Mesothelial cell of epicardium (in vitro differentiated cells): ENCODE measurements around the gene RPUSD4. TPM values are rescaled to one million over a fixed set of nuclear protein-coding genes. Genes with fewer than 3 reads are reported as not detected.

Experiments used
- DNase-seq, 2 experiments: peaks; one replicate each; pipeline ENCODE4 v3.0.0; 2021; ENCODE audit warnings: low spot score in 2 of 2; ENCODE audit not compliant: unreplicated experiment in 2 of 2
- H3K27ac Mint-ChIP-seq: 2 replicates; pipeline ENCODE4 v1.8.0; 2021; ENCODE audit warnings: mixed read lengths
- H3K27me3 Mint-ChIP-seq: 2 replicates; pipeline ENCODE4 v1.8.0; 2021; ENCODE audit warnings: low read depth, mixed read lengths
- H3K36me3 Mint-ChIP-seq: 2 replicates; pipeline ENCODE4 v1.8.0; 2021; ENCODE audit warnings: mixed read lengths
- H3K4me1 Mint-ChIP-seq: 2 replicates; pipeline ENCODE4 v1.8.0; 2021; ENCODE audit warnings: mixed read lengths
- H3K4me3 Mint-ChIP-seq: 2 replicates; pipeline ENCODE4 v1.8.0; 2021; ENCODE audit warnings: mild to moderate bottlenecking, moderate library complexity, mixed read lengths
- H3K9me3 Mint-ChIP-seq: 2 replicates; pipeline ENCODE4 v1.8.0; 2021; ENCODE audit warnings: mixed read lengths
- CTCF ChIP-seq: fragments of 200-600 bp; sonication (generic); IDR thresholded peaks from one replicate; pipeline ENCODE4 v1.5.0; 2021; ENCODE audit warnings: antibody characterized with exemption; ENCODE audit not compliant: unreplicated experiment
- total RNA-seq: library from RNA; stranded (reverse); gene quantifications from 3 replicates; pipeline ENCODE4 v1.2.1, GENCODE V29; 2021

RPUSD4 gene
- total RNA-seq, 1 donor from 2014 or later: 41.6 TPM

- no peak for DNase-seq
- Mint-ChIP-seq H3K36me3 (no peaks in the 10 kb centered on the region), H3K27me3 (no peaks in the 10 kb centered on the region), H3K4me3 (no peak overlapping the region), H3K27ac (peak overlapping the region; percentile 92), H3K9me3 (no peaks in the 10 kb centered on the region), H3K4me1 (peaks cover 50% of the 10 kb centered on the region)
- no peak for TF ChIP-seq CTCF
These were observed 49.0 kb downstream of the RPUSD4 start for GRCh38 chr11:126162306-126163030.

GRCh38 chr11:126161023-126161391 lies 50.4 kb downstream of the RPUSD4 start:
- no peak for DNase-seq
- H3K4me3 Mint-ChIP-seq: no peak overlapping the region
- peak overlapping the region; percentile 78 for H3K27ac Mint-ChIP-seq
- no peaks in the 10 kb centered on the region for H3K27me3 Mint-ChIP-seq
- H3K9me3 Mint-ChIP-seq: no peaks in the 10 kb centered on the region
- peaks cover 36% of the 10 kb centered on the region for H3K4me1 Mint-ChIP-seq
- no peaks in the 10 kb centered on the region for H3K36me3 Mint-ChIP-seq
- no peak for TF ChIP-seq CTCF

- Mint-ChIP-seq H3K27me3 (no peaks in the 10 kb centered on the region), H3K27ac (peak overlapping the region; percentile 78), H3K9me3 (no peaks in the 10 kb centered on the region), H3K4me3 (no peak overlapping the region), H3K4me1 (peaks cover 31% of the 10 kb centered on the region), H3K36me3 (no peaks in the 10 kb centered on the region)
- DNase-seq: no peak
- TF ChIP-seq CTCF: no peak
These were observed 51.0 kb downstream of the RPUSD4 start for GRCh38 chr11:126160345-126161022.

GRCh38 chr11:126159719-126160344 lies 51.6 kb downstream of the RPUSD4 start:
- H3K4me3 Mint-ChIP-seq: no peak overlapping the region
- H3K36me3 Mint-ChIP-seq: no peaks in the 10 kb centered on the region
- H3K9me3 Mint-ChIP-seq: no peaks in the 10 kb centered on the region
- peaks cover 27% of the 10 kb centered on the region for H3K4me1 Mint-ChIP-seq
- DNase-seq: no peak
- H3K27me3 Mint-ChIP-seq: no peaks in the 10 kb centered on the region
- no peak overlapping the region for H3K27ac Mint-ChIP-seq
- no peak for TF ChIP-seq CTCF

GRCh38 chr11:126158054-126158791 lies 53.2 kb downstream of the RPUSD4 start:
- Mint-ChIP-seq H3K27ac (no peak overlapping the region), H3K36me3 (no peaks in the 10 kb centered on the region), H3K27me3 (no peaks in the 10 kb centered on the region), H3K4me1 (peaks cover 28% of the 10 kb centered on the region), H3K9me3 (no peaks in the 10 kb centered on the region), H3K4me3 (no peak overlapping the region)
- no peak for DNase-seq
- TF ChIP-seq CTCF: no peak
